ENCODE measurements around the gene YEATS2.

The YEATS2 gene

GRCh38 chr3:183837894-183838293, 140.3 kb downstream of the YEATS2 start:
- Mint-ChIP-seq H3K4me1 (ENCODE audit: low read depth) (no peaks in the 10 kb centered on the region), H3K9me3 (no peaks in the 10 kb centered on the region), H3K27me3 (ENCODE audit: low read depth) (no peaks in the 10 kb centered on the region), H3K36me3 (ENCODE audit: low read depth) (peaks cover 21% of the 10 kb centered on the region), H3K4me3 (no peak overlapping the region), H3K27ac (no peak overlapping the region)

GRCh38 chr3:183839751-183840150, 142.2 kb downstream of the YEATS2 start:
- Mint-ChIP-seq H3K27me3 (ENCODE audit: low read depth) (no peaks in the 10 kb centered on the region), H3K4me3 (no peak overlapping the region), H3K27ac (no peak overlapping the region), H3K36me3 (ENCODE audit: low read depth) (peaks cover 24% of the 10 kb centered on the region), H3K4me1 (ENCODE audit: low read depth) (peaks cover 5% of the 10 kb centered on the region), H3K9me3 (no peaks in the 10 kb centered on the region)

- H3K4me1 Mint-ChIP-seq (ENCODE audit: low read depth) = peaks cover 15% of the 10 kb centered on the region
- no peaks in the 10 kb centered on the region for H3K9me3 Mint-ChIP-seq
- no peak overlapping the region for H3K4me3 Mint-ChIP-seq
- peaks cover 37% of the 10 kb centered on the region for H3K36me3 Mint-ChIP-seq (ENCODE audit: low read depth)
- H3K27ac Mint-ChIP-seq = peak overlapping the region; percentile 46
- H3K27me3 Mint-ChIP-seq (ENCODE audit: low read depth) = no peaks in the 10 kb centered on the region
These were observed 147.0 kb downstream of the YEATS2 start for GRCh38 chr3:183844606-183845005.

- Mint-ChIP-seq H3K4me1 (ENCODE audit: low read depth) (peaks cover 15% of the 10 kb centered on the region), H3K4me3 (no peak overlapping the region), H3K27ac (no peak overlapping the region), H3K27me3 (ENCODE audit: low read depth) (no peaks in the 10 kb centered on the region), H3K9me3 (no peaks in the 10 kb centered on the region), H3K36me3 (ENCODE audit: low read depth) (peaks cover 33% of the 10 kb centered on the region)
These were observed 147.5 kb downstream of the YEATS2 start for GRCh38 chr3:183845090-183845489.

GRCh38 chr3:183845608-183846288, 148.2 kb downstream of the YEATS2 start:
- peaks cover 34% of the 10 kb centered on the region for H3K36me3 Mint-ChIP-seq (ENCODE audit: low read depth)
- H3K27ac Mint-ChIP-seq = no peak overlapping the region
- H3K4me1 Mint-ChIP-seq (ENCODE audit: low read depth) = peaks cover 15% of the 10 kb centered on the region
- H3K9me3 Mint-ChIP-seq = no peaks in the 10 kb centered on the region
- H3K4me3 Mint-ChIP-seq = no peak overlapping the region
- no peaks in the 10 kb centered on the region for H3K27me3 Mint-ChIP-seq (ENCODE audit: low read depth)

- H3K27me3 Mint-ChIP-seq (ENCODE audit: low read depth) = no peaks in the 10 kb centered on the region
- no peak overlapping the region for H3K27ac Mint-ChIP-seq
- peaks cover 34% of the 10 kb centered on the region for H3K36me3 Mint-ChIP-seq (ENCODE audit: low read depth)
These were observed 156.9 kb downstream of the YEATS2 start for GRCh38 chr3:183854318-183855035.

GRCh38 chr3:183857863-183858262, 160.3 kb downstream of the YEATS2 start:
- Mint-ChIP-seq H3K4me3 (no peak overlapping the region), H3K4me1 (ENCODE audit: low read depth) (no peaks in the 10 kb centered on the region), H3K27ac (no peak overlapping the region), H3K9me3 (no peaks in the 10 kb centered on the region), H3K36me3 (ENCODE audit: low read depth) (peaks cover 34% of the 10 kb centered on the region), H3K27me3 (ENCODE audit: low read depth) (no peaks in the 10 kb centered on the region)

More at GRCh38 chr3:183854318-183855035, 156.9 kb downstream of the YEATS2 start:
- no peaks in the 10 kb centered on the region for H3K9me3 Mint-ChIP-seq
- H3K4me3 Mint-ChIP-seq = no peak overlapping the region
- H3K4me1 Mint-ChIP-seq (ENCODE audit: low read depth) = peaks cover 2% of the 10 kb centered on the region

Measured in T-helper 1 cell treated with Interleukin-12 subunit alpha and Interleukin-12 subunit beta and Interleukin-4 antibody, amounts not matched to agents 30 μg/mL and 1 μg/mL, for 36 hours (primary cell).